Prostate gland (tissue), 2 donors: ENCODE data around the gene CFAP61. TPM values are rescaled to one million over a fixed set of nuclear protein-coding genes. Genes with fewer than 3 reads are reported as not detected.

Experiments used
- DNase-seq: peaks from one replicate; pipeline ENCODE4 v3.0.0-alpha.2; 2019; ENCODE audit warnings: low spot score
- H3K27ac ChIP-seq, 2 donors: fragments of 200-600 bp; sonication (generic); 2 replicates each; pipeline ENCODE4 v1.5.1; 2017 to 2019
- H3K27me3 ChIP-seq: fragments of 200-600 bp; sonication (generic); replicated peaks from 2 replicates; pipeline ENCODE4 v1.5.1; 2019; ENCODE audit not compliant: insufficient read depth
- H3K36me3 ChIP-seq, 2 donors: fragments of 200-600 bp; sonication (generic); 1 replicate in 1 of 2; 2 replicates in 1 of 2; pipeline versions ENCODE4 v1.5.1 to v1.8.1; 2017 to 2019
- H3K4me1 ChIP-seq: fragments of 200-600 bp; sonication (generic); replicated peaks from 2 replicates; pipeline ENCODE4 v1.5.1; 2019
- H3K4me3 ChIP-seq, 2 donors: fragments of 200-600 bp; sonication (generic); 2 replicates each; pipeline ENCODE4 v1.5.1; 2017 to 2019
- H3K9me3 ChIP-seq: fragments of 200-600 bp; sonication (generic); 2 replicates; pipeline ENCODE4 v1.5.1; 2017
- CTCF ChIP-seq, 4 experiments: fragments of 200-600 bp in 2 of 4; fragments of 450-650 bp in 2 of 4; sonication (generic) in 2 of 4; IDR thresholded peaks; 1 replicate in 3 of 4; 2 replicates in 1 of 4; pipeline ENCODE4 v1.5.1; 2016 to 2019; ENCODE audit warnings: antibody characterized with exemption in 4 of 4, mild to moderate bottlenecking in 2 of 4, moderate library complexity in 2 of 4
- POLR2A ChIP-seq: fragments of 450-650 bp; IDR thresholded peaks from one replicate; pipeline ENCODE4 v1.6.1; 2016; ENCODE audit warnings: antibody characterized with exemption, mild to moderate bottlenecking
- POLR2AphosphoS5 ChIP-seq: sonication (generic); formaldehyde crosslinking; IDR thresholded peaks from one replicate; pipeline ENCODE4 v1.6.1; 2017; ENCODE audit warnings: antibody characterized with exemption
- WGBS: methylation state at CpG from one replicate; pipeline ENCODE4 v1.1.5; 2018; 5-methylcytosine and 5-hydroxymethylcytosine counted together
- intact Hi-C: fragments of 100-400 bp; cut with DNase I; formaldehyde crosslinking; loops from one replicate; pipeline ENCODE4 v1.14.2; 2022
- total RNA-seq, 2 donors: library from RNA; depleted of rRNA; stranded (reverse); fragments of >200 nt; gene quantifications; one replicate each; pipeline ENCODE4 v1.1.0, GENCODE V29; 2016

The CFAP61 gene
- total RNA-seq, 2 donors from 2014 or later: 0.14 to 8.1 TPM

- H3K36me3 ChIP-seq: no peaks in the 10 kb centered on the region
- no peaks in the 10 kb centered on the region for H3K27me3 ChIP-seq
- no peak for DNase-seq
- no peaks in the 10 kb centered on the region for H3K4me1 ChIP-seq
- H3K27ac ChIP-seq: no peak overlapping the region
- no peak overlapping the region for H3K4me3 ChIP-seq
- H3K9me3 ChIP-seq: no peaks in the 10 kb centered on the region
- WGBS: 72% methylated on average over 11 of the region's 11 CpGs
- TF ChIP-seq CTCF (IDR thresholded peaks at IDR 0.05) (no peak), POLR2AphosphoS5 (no peak), POLR2A (no peak)
- intact Hi-C loops: no loop called here
Measured at GRCh38 chr20:20231528-20232298, 179.4 kb downstream of the CFAP61 start.

- H3K9me3 ChIP-seq: no peaks in the 10 kb centered on the region
- TF ChIP-seq POLR2AphosphoS5 (no peak), POLR2A (no peak), CTCF (IDR thresholded peaks at IDR 0.05) (no peak)
- no peak overlapping the region for H3K27ac ChIP-seq
- H3K4me3 ChIP-seq: no peak overlapping the region
- 82% methylated on average over 19 of the region's 19 CpGs for WGBS
- H3K27me3 ChIP-seq: no peaks in the 10 kb centered on the region
- no peak for DNase-seq
- intact Hi-C loops: no loop called here
- no peaks in the 10 kb centered on the region for H3K4me1 ChIP-seq
- H3K36me3 ChIP-seq: no peaks in the 10 kb centered on the region
Measured at GRCh38 chr20:20233041-20233514, 180.7 kb downstream of the CFAP61 start.

GRCh38 chr20:20235681-20236080 is 183.3 kb downstream of the CFAP61 start:
- no peak for TF ChIP-seq POLR2AphosphoS5
- no peak for TF ChIP-seq POLR2A
- no peak for TF ChIP-seq CTCF (IDR thresholded peaks at IDR 0.05)
- no peak overlapping the region for H3K27ac ChIP-seq
- 95% methylated on average over 4 of the region's 4 CpGs for WGBS
- intact Hi-C loops: loop anchor here (5.0 kb wide), 1 partner anchor 153 kb away; no protein-coding TSS in a partner anchor
- H3K9me3 ChIP-seq: no peaks in the 10 kb centered on the region
- DNase-seq: no peak
- no peaks in the 10 kb centered on the region for H3K4me1 ChIP-seq
- H3K4me3 ChIP-seq: no peak overlapping the region
- no peaks in the 10 kb centered on the region for H3K27me3 ChIP-seq
- H3K36me3 ChIP-seq: no peaks in the 10 kb centered on the region

- 56% methylated on average over 11 of the region's 11 CpGs for WGBS
- DNase-seq: peak; percentile 30
- Histone ChIP-seq H3K27ac (no peak overlapping the region), H3K4me3 (no peak overlapping the region), H3K27me3 (no peaks in the 10 kb centered on the region), H3K4me1 (no peaks in the 10 kb centered on the region), H3K9me3 (no peaks in the 10 kb centered on the region), H3K36me3 (no peaks in the 10 kb centered on the region)
- intact Hi-C loops: loop anchor here (5.0 kb wide), 1 partner anchor 155 kb away; no protein-coding TSS in a partner anchor
- TF ChIP-seq POLR2AphosphoS5 (peak; percentile 8), POLR2A (no peak), CTCF (IDR thresholded peaks at IDR 0.05) (peak; percentile 33 to 66 (median 62))
Measured at GRCh38 chr20:20237093-20237959, 185.0 kb downstream of the CFAP61 start.
